GM23338 (cell line): ENCODE measurements around the gene FBXW4. TPM values are rescaled to one million over a fixed set of nuclear protein-coding genes. Genes with fewer than 3 reads are reported as not detected.

Source experiments
- ATAC-seq: fragments of 200-7000 bp; cut with Tn5 transposase; 3 replicates; pipeline ENCODE4 v1.9.1; 2020
- DNase-seq: peaks from one replicate; pipeline ENCODE4 v3.0.0-alpha.2; 2015; ENCODE audit warnings: low spot score
- H2AFZ ChIP-seq: fragments of 200-600 bp; sonication (generic); 2 replicates; pipeline ENCODE4 v1.8.0; 2016; ENCODE audit warnings: antibody characterized with exemption, mild to moderate bottlenecking, moderate library complexity
- H3F3A ChIP-seq: fragments of 200-600 bp; sonication (generic); replicated peaks from 2 replicates; pipeline ENCODE4 v1.8.0; 2017; ENCODE audit warnings: antibody characterized with exemption, mixed run types, low read depth
- H3K27ac ChIP-seq: fragments of 200-600 bp; sonication (generic); 2 replicates; pipeline ENCODE4 v1.6.1; 2016; ENCODE audit warnings: low read depth
- H3K27me3 ChIP-seq: fragments of 200-600 bp; sonication (generic); 2 replicates; pipeline ENCODE4 v1.8.0; 2016; ENCODE audit warnings: mild to moderate bottlenecking, mixed run types, moderate library complexity; ENCODE audit not compliant: insufficient read depth
- H3K36me3 ChIP-seq: fragments of 200-600 bp; sonication (generic); 2 replicates; pipeline ENCODE4 v1.8.0; 2016; ENCODE audit warnings: mild to moderate bottlenecking; ENCODE audit not compliant: insufficient read depth
- H3K4me1 ChIP-seq: fragments of 200-600 bp; sonication (generic); 2 replicates; pipeline ENCODE4 v1.8.0; 2016; ENCODE audit warnings: mild to moderate bottlenecking, moderate library complexity; ENCODE audit not compliant: insufficient read depth
- H3K4me2 ChIP-seq: fragments of 200-600 bp; sonication (generic); 2 replicates; pipeline ENCODE4 v1.7.1; 2017; ENCODE audit warnings: mixed run types
- H3K4me3 ChIP-seq: fragments of 200-600 bp; sonication (generic); 2 replicates; pipeline ENCODE4 v1.6.1; 2016; ENCODE audit warnings: mixed run types
- H3K79me2 ChIP-seq: fragments of 200-600 bp; sonication (generic); replicated peaks from 2 replicates; pipeline ENCODE4 v1.8.0; 2017; ENCODE audit warnings: mild to moderate bottlenecking; ENCODE audit not compliant: insufficient read depth
- H3K9me2 ChIP-seq: fragments of 200-600 bp; sonication (generic); 2 replicates; pipeline ENCODE4 v1.8.0; 2017; ENCODE audit not compliant: insufficient read depth
- H4K20me1 ChIP-seq: fragments of 200-600 bp; sonication (generic); replicated peaks from 2 replicates; pipeline ENCODE4 v1.8.0; 2017; ENCODE audit warnings: mild to moderate bottlenecking; ENCODE audit not compliant: insufficient read depth
- H3K27ac Mint-ChIP-seq: 2 replicates; pipeline ENCODE4 v1.8.0; 2020; ENCODE audit warnings: inconsistent platforms, mild to moderate bottlenecking, moderate library complexity, mixed read lengths
- H3K27me3 Mint-ChIP-seq: 3 replicates; pipeline ENCODE4 v1.8.0; 2022; ENCODE audit warnings: low read depth, mild to moderate bottlenecking, moderate library complexity, mixed read lengths, inconsistent platforms; ENCODE audit not compliant: insufficient read depth, poor library complexity
- H3K36me3 Mint-ChIP-seq: 3 replicates; pipeline ENCODE4 v1.8.0; 2021; ENCODE audit warnings: low read depth, mild to moderate bottlenecking, inconsistent platforms, moderate library complexity, mixed read lengths
- H3K4me1 Mint-ChIP-seq: 3 replicates; pipeline ENCODE4 v1.8.0; 2020; ENCODE audit warnings: mild to moderate bottlenecking, inconsistent platforms, mixed read lengths
- H3K4me3 Mint-ChIP-seq: 3 replicates; pipeline ENCODE4 v1.8.0; 2021; ENCODE audit warnings: moderate library complexity, mild to moderate bottlenecking, inconsistent platforms, mixed read lengths
- H3K9me3 Mint-ChIP-seq: 3 replicates; pipeline ENCODE4 v1.8.0; 2020; ENCODE audit warnings: moderate library complexity, mild to moderate bottlenecking, inconsistent platforms, mixed read lengths
- CREB1 ChIP-seq: fragments of 250-450 bp; sonication (Bioruptor Pico); IDR thresholded peaks from 2 replicates; pipeline ENCODE4 v1.5.0; 2020; ENCODE audit warnings: low read depth, mild to moderate bottlenecking, moderate library complexity
- CTCF ChIP-seq, 2 experiments: fragments of 200-600 bp in 1 of 2; sonication (generic) in 1 of 2; conservative IDR thresholded peaks; 2 replicates each; pipeline versions ENCODE4 v1.5.1 to v1.6.1; 2016 to 2017; ENCODE audit warnings: antibody characterized with exemption in 2 of 2, low read depth in 2 of 2, mild to moderate bottlenecking in 2 of 2, moderate library complexity in 1 of 2
- ETS1 ChIP-seq: IDR thresholded peaks from 2 replicates; pipeline ENCODE4 v1.6.1; 2016; ENCODE audit warnings: antibody characterized with exemption
- JUNB ChIP-seq: IDR thresholded peaks from one replicate; pipeline ENCODE4 v1.6.1; 2016; ENCODE audit warnings: antibody characterized with exemption; ENCODE audit not compliant: unreplicated experiment
- POLR2AphosphoS5 ChIP-seq: IDR thresholded peaks from 2 replicates; pipeline ENCODE4 v1.6.1; 2016; ENCODE audit warnings: antibody characterized with exemption, low read depth
- REST ChIP-seq: IDR thresholded peaks from one replicate; pipeline ENCODE4 v1.6.1; 2018; ENCODE audit warnings: antibody characterized with exemption; ENCODE audit not compliant: unreplicated experiment
- STAT1 ChIP-seq: IDR thresholded peaks from one replicate; pipeline ENCODE4 v1.6.1; 2016; ENCODE audit warnings: antibody characterized with exemption; ENCODE audit not compliant: unreplicated experiment
- long read RNA-seq: library from polyadenylated mRNA; unstranded; transcript quantifications from one replicate; pipeline ENCODE4 v2.0.0, GENCODE V29; 2020; ENCODE audit not compliant: unreplicated experiment
- polyA plus RNA-seq: library from polyadenylated mRNA; unstranded; fragments of >200 nt; fragmentation: Nextera tagmentation; extraction: Ambion mirVana; gene quantifications from 2 replicates; pipeline ENCODE4 v1.2.1, GENCODE V29; 2016
- total RNA-seq: library from RNA; depleted of rRNA; stranded (reverse); fragments of >200 nt; shearing (Covaris generic); gene quantifications from 2 replicates; pipeline ENCODE4 v1.2.3, GENCODE V29; 2014; rRNA removed

Gene FBXW4
- total RNA-seq, result 15.0 and 18.6 TPM in 2 replicates
- polyA plus RNA-seq, result 8.0 and 10.1 TPM in 2 replicates
- long read RNA-seq, partial matches to known transcripts, result 2 of 6 reads
- long read RNA-seq, other reads (novel, unspliced or antisense), result 0 of 6 reads

- H3K4me3 Mint-ChIP-seq, result peak within 1 kb of the TSS; percentile 89
- H3K27me3 Mint-ChIP-seq, result peaks cover 9% of the 10 kb centered on the region
- TF ChIP-seq REST (no peak), POLR2AphosphoS5 (peak; percentile 35; the same call in 1 of the 2 replicates), CREB1 (CRISPR knock-in tag) (no peak)
- peaks cover 33% of the 10 kb centered on the region; the same call in 1 of the 2 replicates for H3K79me2 ChIP-seq
- peaks cover 22% of the 10 kb centered on the region for H3K4me1 ChIP-seq
- no peaks in the 10 kb centered on the region for H3K27me3 ChIP-seq
- no peaks in the 10 kb centered on the region for H3K36me3 Mint-ChIP-seq
- no peaks in the 10 kb centered on the region for H3K9me3 Mint-ChIP-seq
- peaks cover 10% of the 10 kb centered on the region; the same call in 1 of the 2 replicates for H3F3A ChIP-seq
- DNase-seq (peak; percentile 85), ATAC-seq (peak; percentile 73)
- peaks cover 3% of the 10 kb centered on the region; the same call in 1 of the 2 replicates for H3K9me2 ChIP-seq
- H4K20me1 ChIP-seq, result no peaks in the 10 kb centered on the region; the same call in 1 of the 2 replicates
- H3K4me3 ChIP-seq, result peak within 1 kb of the TSS; percentile 82
- H3K4me1 Mint-ChIP-seq, result peaks cover 30% of the 10 kb centered on the region
- H3K27ac Mint-ChIP-seq, result peak within 1 kb of the TSS; percentile 97
- peak within 1 kb of the TSS; percentile 96 for H3K27ac ChIP-seq
- H3K4me2 ChIP-seq, result peak within 1 kb of the TSS; percentile 92
- H3K36me3 ChIP-seq, result no peaks in the 10 kb centered on the region
- peak within 1 kb of the TSS; percentile 97 for H2AFZ ChIP-seq
Observed at GRCh38 chr10:101694674-101695403, at the start of gene FBXW4. FBXW4 (minus strand) TSS chr10:101695170; CDS start chr10:101695105, 65 bp downstream.

- Mint-ChIP-seq H3K27ac (no peak overlapping the region), H3K9me3 (no peaks in the 10 kb centered on the region; the same call in 2 of the 3 replicates), H3K27me3 (peaks cover 3% of the 10 kb centered on the region), H3K36me3 (no peaks in the 10 kb centered on the region), H3K4me1 (peaks cover 8% of the 10 kb centered on the region; the same call in 2 of the 3 replicates), H3K4me3 (no peak overlapping the region)
- DNase-seq (no peak), ATAC-seq (no peak)
- H3K4me2 ChIP-seq, result no peak overlapping the region
- H3K79me2 ChIP-seq, result no peaks in the 10 kb centered on the region
- no peaks in the 10 kb centered on the region; the same call in 1 of the 2 replicates for H3K4me1 ChIP-seq
- no peak overlapping the region for H2AFZ ChIP-seq
- no peaks in the 10 kb centered on the region for H3K36me3 ChIP-seq
- no peaks in the 10 kb centered on the region for H4K20me1 ChIP-seq
- H3K9me2 ChIP-seq, result no peaks in the 10 kb centered on the region
- no peaks in the 10 kb centered on the region for H3K27me3 ChIP-seq
- H3K4me3 ChIP-seq, result no peak overlapping the region
- H3K27ac ChIP-seq, result no peak overlapping the region
- H3F3A ChIP-seq, result no peaks in the 10 kb centered on the region
- TF ChIP-seq ETS1 (no peak), CTCF (conservative IDR thresholded peaks at IDR 0.05; ENCODE audit: low read depth in 2 of 2) (no peak), STAT1 (no peak), JUNB (no peak)
Observed at GRCh38 chr10:101744267-101744666, 49.3 kb upstream of the FBXW4 start.
